ENCODE data around the gene TBP.

DNA sequence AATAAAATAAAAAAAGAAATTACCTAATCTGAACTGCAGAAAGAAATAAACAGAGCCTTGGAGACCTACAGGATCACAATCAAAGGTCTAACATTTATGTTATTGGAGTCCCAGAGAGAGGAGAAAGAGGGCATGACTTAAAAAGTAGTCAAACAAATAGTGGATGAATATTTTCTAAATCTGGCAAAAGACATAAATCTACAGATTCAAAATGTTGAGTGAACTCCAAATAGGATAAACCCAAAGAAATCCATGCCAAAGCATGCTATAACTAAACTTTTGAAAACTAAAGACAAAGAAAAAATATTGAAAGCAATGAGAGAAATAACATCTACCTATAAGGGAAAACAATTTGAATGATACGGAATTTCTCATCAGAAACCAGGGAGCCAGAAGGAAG, 39.3 kb upstream of the TBP start:
- TF ChIP-seq SUZ12 (IDR thresholded peaks at IDR 0.05; ENCODE audit: extremely low read depth, insufficient read depth, insufficient read length) (no peak), YY1 (IDR thresholded peaks at IDR 0.05; ENCODE audit: insufficient read depth, insufficient read length) (no peak), ZNF274 (IDR thresholded peaks at IDR 0.05; ENCODE audit: low read depth, low read length) (no peak)

All from NT2/D1 (cell line).